ENCODE measurements around the gene PPDPF. TPM values are rescaled to one million over a fixed set of nuclear protein-coding genes. Genes with fewer than 3 reads are reported as not detected.

The PPDPF gene
- total RNA-seq, 1 experiment from 2014 or later, result 245 TPM

GRCh38 chr20:63499338-63499969 is 21.1 kb upstream of the PPDPF start:
- Histone ChIP-seq H2AFZ (ENCODE audit: low read length) (peak overlapping the region; percentile 72; the same call in 1 of the 2 replicates), H3K9ac (ENCODE audit: low read length) (no peak overlapping the region), H3K9me3 (ENCODE audit: low read length) (no peaks in the 10 kb centered on the region), H3K79me2 (ENCODE audit: low read length) (peaks cover 21% of the 10 kb centered on the region), H3K9me2 (replicated peaks; ENCODE audit: low read length) (no peaks in the 10 kb centered on the region), H3K4me3 (ENCODE audit: low read length) (peak overlapping the region; percentile 61), H3K27me3 (ENCODE audit: low read length) (no peaks in the 10 kb centered on the region), H3K4me1 (ENCODE audit: insufficient read depth, low read length) (peaks cover 14% of the 10 kb centered on the region), H3F3A (ENCODE audit: low read length, unreplicated experiment) (no peaks in the 10 kb centered on the region), H4K20me1 (ENCODE audit: low read length) (no peaks in the 10 kb centered on the region; the same call in 1 of the 2 replicates), H3K4me2 (ENCODE audit: low read length) (peak overlapping the region; percentile 98), H3K36me3 (ENCODE audit: low read depth, low read length) (peaks cover 17% of the 10 kb centered on the region), H3K27ac (ENCODE audit: low read length) (no peak overlapping the region)
- intact Hi-C loops (cut with micrococcal nuclease), result no loop called here
- TF ChIP-seq EZH2phosphoT487 (IDR thresholded peaks at IDR 0.05; ENCODE audit: borderline replicate concordance, low read length), result no peak
- no peak for TF ChIP-seq EZH2 (IDR thresholded peaks at IDR 0.05; ENCODE audit: low read length, unreplicated experiment)
- TF ChIP-seq CTCF (conservative IDR thresholded peaks at IDR 0.05; ENCODE audit: low read depth, low read length), result no peak
- DNase-seq, result no peak
- BruUV-seq (replicated peaks), result no TSS peak
- peak; percentile 2 for ATAC-seq
- CTCF ChIA-PET, result no interaction called here
- POLR2A ChIA-PET (ENCODE audit: unreplicated experiment), result no interaction called here

DNA sequence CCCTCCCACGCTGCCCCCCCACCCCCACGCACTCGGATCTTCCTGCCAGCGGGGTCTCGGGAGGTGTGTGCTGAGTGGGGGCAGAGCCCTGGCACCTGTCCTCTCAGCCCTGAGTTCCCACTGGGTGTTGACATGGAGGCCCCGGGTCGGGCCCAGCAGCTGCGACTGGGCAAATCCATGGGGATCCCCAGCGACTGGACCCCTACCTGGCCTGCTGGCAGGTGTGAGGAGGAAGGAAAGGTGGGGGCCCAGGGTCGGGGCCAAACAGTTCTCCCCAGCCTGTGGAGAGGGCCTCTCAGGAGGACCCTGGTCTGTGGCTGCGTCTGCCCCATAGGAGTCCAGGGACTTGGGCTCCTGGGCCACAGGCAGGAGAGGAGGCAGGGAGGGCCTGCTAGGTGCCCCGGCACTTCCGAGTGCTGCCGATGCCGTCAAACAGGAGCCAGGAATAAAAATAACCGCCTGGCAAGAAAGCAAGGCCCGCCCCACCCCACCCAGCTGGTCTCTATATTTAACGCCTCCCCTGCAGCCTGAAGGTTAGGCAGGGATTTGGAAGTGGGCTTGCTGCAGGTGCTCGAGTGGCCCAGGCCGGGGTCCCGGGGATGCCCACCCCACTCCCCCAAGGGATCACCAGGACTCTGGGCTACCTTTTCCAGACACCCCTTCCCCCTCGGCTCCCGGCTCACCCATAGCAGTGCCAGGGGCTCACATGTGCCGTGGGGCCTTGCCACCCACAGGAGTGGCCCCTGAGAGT is 20.2 kb upstream of the PPDPF start:
- Histone ChIP-seq H3K9me2 (replicated peaks; ENCODE audit: low read length) (no peaks in the 10 kb centered on the region), H2AFZ (ENCODE audit: low read length) (no peak overlapping the region), H3K9ac (ENCODE audit: low read length) (no peak overlapping the region), H3K4me1 (ENCODE audit: insufficient read depth, low read length) (peaks cover 14% of the 10 kb centered on the region), H3K27ac (ENCODE audit: low read length) (no peak overlapping the region), H4K20me1 (ENCODE audit: low read length) (no peaks in the 10 kb centered on the region; the same call in 1 of the 2 replicates), H3F3A (ENCODE audit: low read length, unreplicated experiment) (no peaks in the 10 kb centered on the region), H3K4me2 (ENCODE audit: low read length) (no peak overlapping the region), H3K9me3 (ENCODE audit: low read length) (no peaks in the 10 kb centered on the region), H3K36me3 (ENCODE audit: low read depth, low read length) (peaks cover 9% of the 10 kb centered on the region), H3K4me3 (ENCODE audit: low read length) (no peak overlapping the region), H3K27me3 (ENCODE audit: low read length) (no peaks in the 10 kb centered on the region), H3K79me2 (ENCODE audit: low read length) (peaks cover 21% of the 10 kb centered on the region)
- TF ChIP-seq CTCF (conservative IDR thresholded peaks at IDR 0.05; ENCODE audit: low read depth, low read length) (no peak), EZH2phosphoT487 (IDR thresholded peaks at IDR 0.05; ENCODE audit: borderline replicate concordance, low read length) (no peak), EZH2 (IDR thresholded peaks at IDR 0.05; ENCODE audit: low read length, unreplicated experiment) (no peak)
- no TSS peak for BruUV-seq (replicated peaks)
- intact Hi-C loops (cut with micrococcal nuclease), result no loop called here
- no peak for ATAC-seq
- ChIA-PET POLR2A (ENCODE audit: unreplicated experiment) (no interaction called here), CTCF (no interaction called here)
- DNase-seq, result no peak
